GM12878 (cell line): ENCODE measurements around the gene RTCB. TPM values are rescaled to one million over a fixed set of nuclear protein-coding genes. Genes with fewer than 3 reads are reported as not detected.
A peak's percentile ranks its signal among the peaks of the same experiment; 100 is the strongest.

Experiments used
- ATAC-seq: fragments of 200-7000 bp; cut with Tn5 transposase; 3 replicates; pipeline ENCODE4 v1.9.1; 2020; ENCODE audit warnings: mild to moderate bottlenecking, moderate library complexity
- BruUV-seq: library from RNA; stranded (reverse); fragments of 400-500 nt; replicated peaks from 2 replicates; lab custom pipeline; 2021; lab: Mats Ljungman, UMichigan
- CTCF ChIA-PET: fragments of 300-600 bp; sonication (Branson Sonifier 250); formaldehyde crosslinking; extraction: SDS; loops from one replicate; lab custom pipeline; 2021; ENCODE audit warnings: inconsistent platforms; lab: Yijun Ruan, JAX
- POLR2A ChIA-PET: fragments of 350-600 bp; formaldehyde crosslinking; extraction: SDS; loops from one replicate; lab custom pipeline; 2021; ENCODE audit warnings: inconsistent platforms; lab: Charles Lee
- RAD21 ChIA-PET: fragments of 300-600 bp; sonication (Branson Sonifier 250); formaldehyde crosslinking; loops from one replicate; lab custom pipeline; 2023; ENCODE audit warnings: antibody characterized with exemption; ENCODE audit not compliant: unreplicated experiment; lab: Charles Lee
- SMC1A ChIA-PET: fragments of 300-600 bp; sonication (Branson Sonifier 250); formaldehyde crosslinking; loops from one replicate; lab custom pipeline; 2023; ENCODE audit not compliant: unreplicated experiment, uncharacterized antibody; lab: Charles Lee
- DNase-seq: peaks from one replicate; pipeline ENCODE4 v3.0.0-alpha.2; 2011; ENCODE audit warnings: low read depth, low spot score
- FAIRE-seq: peaks from 3 replicates; lab custom pipeline; 2011; peaks lifted over from hg19 to GRCh38; lab: Jason Lieb, UNC
- H2AFZ ChIP-seq: 2 replicates; pipeline ENCODE4 v1.6.0; 2011; ENCODE audit warnings: low read depth, low read length, control low read depth; ENCODE audit not compliant: control insufficient read depth
- H3K27ac ChIP-seq: 2 replicates; pipeline ENCODE4 v1.5.1; 2011; ENCODE audit warnings: control low read depth; ENCODE audit not compliant: control insufficient read depth, insufficient read depth
- H3K27me3 ChIP-seq, 2 experiments: replicated peaks in 1 of 2; 2 replicates each; pipeline versions ENCODE4 v1.6.0 to v1.6.1; 2011; ENCODE audit warnings: low read length in 1 of 2; ENCODE audit not compliant: control insufficient read depth in 2 of 2, insufficient read depth in 2 of 2
- H3K36me3 ChIP-seq, 2 experiments: 2 replicates each; pipeline ENCODE4 v1.5.1; 2011; ENCODE audit warnings: low read length in 1 of 2; ENCODE audit not compliant: control insufficient read depth in 2 of 2, insufficient read depth in 2 of 2
- H3K4me1 ChIP-seq: 2 replicates; pipeline ENCODE4 v1.6.1; 2011; ENCODE audit warnings: mild to moderate bottlenecking, low read length, moderate library complexity, mixed read lengths; ENCODE audit not compliant: control insufficient read depth, insufficient read depth
- H3K4me2 ChIP-seq: 2 replicates; pipeline ENCODE4 v1.6.0; 2011; ENCODE audit warnings: control low read depth; ENCODE audit not compliant: control insufficient read depth, insufficient read depth
- H3K4me3 ChIP-seq: fragments of 200-600 bp; sonication (generic); 2 replicates; pipeline ENCODE4 v1.5.1; 2016
- H3K79me2 ChIP-seq: 2 replicates; pipeline ENCODE4 v1.6.0; 2011; ENCODE audit warnings: low read length; ENCODE audit not compliant: control insufficient read depth, insufficient read depth
- H3K9ac ChIP-seq: 2 replicates; pipeline ENCODE4 v1.8.0; 2011; ENCODE audit warnings: low read length, control low read depth, mixed read lengths; ENCODE audit not compliant: control insufficient read depth, insufficient read depth
- H3K9me3 ChIP-seq: replicated peaks from 3 replicates; pipeline ENCODE4 v1.5.1; 2011; ENCODE audit warnings: mild to moderate bottlenecking, low read length; ENCODE audit not compliant: control insufficient read depth, insufficient read depth
- H4K20me1 ChIP-seq: 2 replicates; pipeline ENCODE4 v1.6.0; 2011; ENCODE audit not compliant: control insufficient read depth, insufficient read depth
- EP300 ChIP-seq, 2 experiments: fragments of 150-350 bp in 1 of 2; IDR thresholded peaks; 2 replicates each; pipeline ENCODE4 v1.6.1; 2011 to 2012; ENCODE audit warnings: low read depth in 2 of 2, low read length in 2 of 2, borderline replicate concordance in 1 of 2, improper control_type of control experiment in 1 of 2, inconsistent platforms in 1 of 2; ENCODE audit not compliant: control insufficient read depth in 1 of 2
- ETV6 ChIP-seq, 2 experiments: fragments of 450-650 bp in 1 of 2; IDR thresholded peaks in 1 of 2; conservative IDR thresholded peaks in 1 of 2; 2 replicates each; pipeline ENCODE4 v1.6.1; 2014; ENCODE audit warnings: antibody characterized with exemption in 1 of 2, borderline replicate concordance in 1 of 2, low read depth in 1 of 2, mild to moderate bottlenecking in 1 of 2, moderate library complexity in 1 of 2
- HCFC1 ChIP-seq: fragments of 150-350 bp; IDR thresholded peaks from 2 replicates; pipeline ENCODE4 v1.6.1; 2014; ENCODE audit warnings: low read length
- IKZF1 ChIP-seq: fragments of 450-650 bp; conservative IDR thresholded peaks from 2 replicates; pipeline ENCODE4 v1.6.1; 2017; ENCODE audit warnings: antibody characterized with exemption, mild to moderate bottlenecking
- IKZF2 ChIP-seq, 2 experiments: fragments of 450-650 bp; IDR thresholded peaks; 2 replicates each; pipeline ENCODE4 v1.6.1; 2017; ENCODE audit warnings: mild to moderate bottlenecking in 2 of 2, moderate library complexity in 2 of 2
- NR2C2 ChIP-seq: IDR thresholded peaks from 2 replicates; pipeline ENCODE4 v1.6.1; 2011; ENCODE audit warnings: borderline replicate concordance, low read depth; ENCODE audit not compliant: control insufficient read depth, insufficient read length
- PAX5 ChIP-seq: IDR thresholded peaks from 2 replicates; pipeline ENCODE4 v1.6.1; 2011; ENCODE audit warnings: low read depth, low read length, borderline replicate concordance
- PAX8 ChIP-seq: fragments of 450-650 bp; IDR thresholded peaks from 2 replicates; pipeline ENCODE4 v1.6.1; 2017; ENCODE audit warnings: mild to moderate bottlenecking, moderate library complexity
- RB1 ChIP-seq: fragments of 450-650 bp; formaldehyde crosslinking; IDR thresholded peaks from 2 replicates; pipeline ENCODE4 v1.6.1; 2017; ENCODE audit warnings: mild to moderate bottlenecking, borderline replicate concordance
- SIN3A ChIP-seq: IDR thresholded peaks from 2 replicates; pipeline ENCODE4 v1.6.1; 2012; ENCODE audit warnings: low read depth, low read length, improper control_type of control experiment
- SPI1 ChIP-seq: IDR thresholded peaks from 2 replicates; pipeline ENCODE4 v1.6.1; 2011; ENCODE audit warnings: low read depth, mild to moderate bottlenecking, low read length, moderate library complexity, borderline replicate concordance; ENCODE audit not compliant: insufficient read depth
- USF1 ChIP-seq: IDR thresholded peaks from 2 replicates; pipeline ENCODE4 v1.6.1; 2011; ENCODE audit warnings: borderline replicate concordance, low read depth, mild to moderate bottlenecking, moderate library complexity, mixed read lengths, low read length; ENCODE audit not compliant: insufficient read depth; ENCODE audit errors: extremely low read length
- WGBS: methylation state at CpG from one replicate; pipeline ENCODE4 v1.1.6; 2016; ENCODE audit warnings: low lambda C conversion rate; ENCODE audit not compliant: insufficient replicate concordance, insufficient coverage; ENCODE audit errors: missing lambda C conversion rate; 5-methylcytosine and 5-hydroxymethylcytosine counted together
- in situ Hi-C: fragments of 300-500 bp; cut with MboI; formaldehyde crosslinking; loops from 9 replicates; pipeline ENCODE4 v1.14.3; 2018; ENCODE audit warnings: mixed read lengths
- intact Hi-C: fragments of 100-400 bp; cut with micrococcal nuclease; formaldehyde crosslinking; loops from one replicate; pipeline ENCODE4 v1.14.2; 2022; ENCODE audit not compliant: unreplicated experiment
- polyA plus RNA-seq, 11 experiments: library from polyadenylated mRNA; depleted of rRNA in 4 of 11; unstranded in 6 of 11; stranded (reverse) in 5 of 11; fragments of >200 nt; fragmentation: Nextera tagmentation in 4 of 11; fragmentation: Illumina TruSeq in 1 of 11; extraction: Ambion mirVana in 4 of 11; extraction: Trizol in 1 of 11; gene quantifications; 1 replicate in 1 of 11; 2 replicates in 10 of 11; pipeline versions ENCODE4 v1.2.1 to v1.2.3, GENCODE V29; 2011 to 2016; ENCODE audit warnings: inconsistent platforms in 2 of 11, missing spikeins in 2 of 11, low read depth in 1 of 11
- total RNA-seq, 4 experiments: library from RNA; depleted of rRNA in 3 of 4; stranded (reverse); fragments of >200 nt in 3 of 4; fragmentation: Illumina TruSeq in 1 of 4; extraction: Trizol in 1 of 4; gene quantifications; 2 replicates each; pipeline versions ENCODE4 v1.2.1 to v1.2.3, GENCODE V29; 2013 to 2021
- TF ChIP-seq, protein P1 (sequence below): IDR thresholded peaks from 2 replicates; pipeline ENCODE4 v1.6.1; 2011; ENCODE audit warnings: mild to moderate bottlenecking, low read depth, low read length, moderate library complexity; ENCODE audit not compliant: insufficient replicate concordance

The RTCB gene
- total and polyA plus RNA-seq, 10 of the 15 experiments (the other 5 are each of a cell fraction or from before 2014, with no cell fraction given), result 88.4 to 203 (median 106) TPM

DNA sequence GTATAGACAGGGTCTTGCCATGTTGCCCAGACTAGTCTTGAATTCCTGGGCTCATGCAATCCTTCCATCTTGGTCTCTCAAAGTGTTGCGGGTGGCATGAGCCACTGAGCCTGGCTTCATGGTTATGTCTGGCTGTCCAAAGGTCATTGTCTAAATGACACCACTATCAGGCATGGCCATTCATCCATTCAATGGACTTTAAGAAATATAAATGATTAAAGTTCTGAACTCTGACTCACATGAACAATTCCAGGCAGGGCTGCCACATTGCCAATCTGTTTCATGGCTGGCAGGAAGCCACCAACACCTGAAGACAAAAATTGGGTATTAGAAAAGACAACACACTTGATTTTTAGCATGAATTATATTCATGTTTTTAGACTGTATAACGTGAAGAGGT lies 4.1 kb downstream of the RTCB start:
- Histone ChIP-seq H3K27me3 (no peaks in the 10 kb centered on the region), H3K27ac (peak overlapping the region; percentile 76)
- TF ChIP-seq RB1 (no peak), PAX8 (no peak), SIN3A (no peak)

GRCh38 chr22:32407312-32407711 lies 4.7 kb downstream of the RTCB start:
- ATAC-seq (peak; percentile 73), DNase-seq (peak; percentile 53), FAIRE-seq (peak; percentile 89)
- Histone ChIP-seq H3K4me3 (no peak overlapping the region), H3K27me3 (no peaks in the 10 kb centered on the region), H3K4me2 (peak overlapping the region; percentile 65), H2AFZ (no peak overlapping the region), H3K79me2 (peaks cover 29% of the 10 kb centered on the region), H3K9ac (no peak overlapping the region), H3K36me3 (peaks cover 4 to 14% of the 10 kb centered on the region in 2 experiments; a peak in 3 of 4 replicates), H3K27ac (peak overlapping the region; percentile 76), H4K20me1 (no peaks in the 10 kb centered on the region), H3K4me1 (peaks cover 13% of the 10 kb centered on the region; the same call in 1 of the 2 replicates), H3K9me3 (no peaks in the 10 kb centered on the region)
- BruUV-seq, result no TSS peak
- ChIA-PET SMC1A (no interaction called here), RAD21 (no interaction called here), CTCF (no interaction called here), POLR2A (no interaction called here)
- intact Hi-C loops, result no loop called here
- WGBS, result 2% methylated on average over 3 of the region's 3 CpGs
- in situ Hi-C loops, result no loop called here
- TF ChIP-seq RB1, result no peak
- no peak for TF ChIP-seq USF1
- TF ChIP-seq IKZF1, result peak; percentile 77
- peak; percentile 72 to 75; a peak in 3 of 4 replicates for TF ChIP-seq IKZF2 (IDR thresholded peaks at IDR 0.05)
- TF ChIP-seq, protein P1, sequence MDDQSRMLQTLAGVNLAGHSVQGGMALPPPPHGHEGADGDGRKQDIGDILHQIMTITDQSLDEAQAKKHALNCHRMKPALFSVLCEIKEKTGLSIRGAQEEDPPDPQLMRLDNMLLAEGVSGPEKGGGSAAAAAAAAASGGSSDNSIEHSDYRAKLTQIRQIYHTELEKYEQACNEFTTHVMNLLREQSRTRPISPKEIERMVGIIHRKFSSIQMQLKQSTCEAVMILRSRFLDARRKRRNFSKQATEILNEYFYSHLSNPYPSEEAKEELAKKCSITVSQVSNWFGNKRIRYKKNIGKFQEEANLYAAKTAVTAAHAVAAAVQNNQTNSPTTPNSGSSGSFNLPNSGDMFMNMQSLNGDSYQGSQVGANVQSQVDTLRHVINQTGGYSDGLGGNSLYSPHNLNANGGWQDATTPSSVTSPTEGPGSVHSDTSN, result no peak
- no peak for TF ChIP-seq NR2C2
- TF ChIP-seq SPI1, result peak; percentile 97
- TF ChIP-seq PAX5, result 0 out of 2 replicates have a peak, but pooled peaks have one; percentile 36
- TF ChIP-seq ETV6 (conservative IDR thresholded peaks at IDR 0.05 in 1 of 2, IDR thresholded peaks at IDR 0.05 in 1 of 2; ENCODE audit: borderline replicate concordance in 1 of 2, low read depth in 1 of 2), result peak in 1 of 2 experiments; percentile 73; a peak in 2 of 4 replicates
- peak; percentile 31 to 55; a peak in 2 of 4 replicates for TF ChIP-seq EP300 (IDR thresholded peaks at IDR 0.05; ENCODE audit: borderline replicate concordance in 1 of 2, control insufficient read depth in 1 of 2, low read depth in 2 of 2, low read length in 2 of 2)
- no peak for TF ChIP-seq HCFC1

More for the DNA sequence above, 4.1 kb downstream of the RTCB start:
- H3K4me1 ChIP-seq, result peaks cover 17% of the 10 kb centered on the region; the same call in 1 of the 2 replicates
- H3K36me3 ChIP-seq, result peaks cover 4 to 11% of the 10 kb centered on the region in 2 experiments; a peak in 3 of 4 replicates
- WGBS, result 50% methylated on average over 2 of the region's 2 CpGs
- H2AFZ ChIP-seq, result no peak overlapping the region
- no peak for ATAC-seq
- peak overlapping the region; percentile 65; the same call in 1 of the 2 replicates for H3K4me2 ChIP-seq
- CTCF ChIA-PET, result no interaction called here
- BruUV-seq, result no TSS peak
- no peak overlapping the region for H3K4me3 ChIP-seq
- RAD21 ChIA-PET, result interaction anchor here (1.0 kb wide), 1 partner anchor 69 kb away, joined by 3 read pairs; no protein-coding TSS in a partner anchor
- H3K79me2 ChIP-seq, result peaks cover 29% of the 10 kb centered on the region
- no peak for FAIRE-seq
- SMC1A ChIA-PET, result interaction anchor here (0.9 to 1.3 kb wide), 3 partner anchors 10 to 23 kb away, joined by 3 read pairs; no protein-coding TSS in a partner anchor
- intact Hi-C loops (no loop called here), in situ Hi-C loops (no loop called here)
- POLR2A ChIA-PET, result interaction anchor here (0.6 kb wide), 1 partner anchor 855 kb away, joined by 5 read pairs; no protein-coding TSS in a partner anchor
- DNase-seq, result no peak
- H4K20me1 ChIP-seq, result no peaks in the 10 kb centered on the region
- no peaks in the 10 kb centered on the region for H3K9me3 ChIP-seq
- no peak overlapping the region for H3K9ac ChIP-seq
